KMS-11 (cell line): ENCODE measurements around the gene TNFSF4.
"Not testable (repeated sequence)": the region's sequence is repeated elsewhere in the genome, so short reads cannot be mapped to it uniquely, and the experiment has no call there.

Experiments
- H2AFZ ChIP-seq: fragments of 200-600 bp; sonication (generic); 2 replicates; pipeline ENCODE4 v1.6.1; 2016; ENCODE audit warnings: antibody characterized with exemption, mixed run types, low read depth
- H3K27ac ChIP-seq: fragments of 200-600 bp; sonication (generic); 2 replicates; pipeline ENCODE4 v1.6.1; 2016; ENCODE audit warnings: mild to moderate bottlenecking, mixed run types
- H3K27me3 ChIP-seq: fragments of 200-600 bp; sonication (generic); 2 replicates; pipeline ENCODE4 v1.6.1; 2017; ENCODE audit warnings: mild to moderate bottlenecking, low read depth, mixed run types, moderate library complexity; ENCODE audit not compliant: insufficient read depth
- H3K36me3 ChIP-seq: fragments of 200-600 bp; sonication (generic); 2 replicates; pipeline ENCODE4 v1.6.1; 2017; ENCODE audit warnings: mild to moderate bottlenecking, mixed run types; ENCODE audit not compliant: insufficient read depth
- H3K4me1 ChIP-seq: fragments of 200-600 bp; sonication (generic); 2 replicates; pipeline ENCODE4 v1.6.1; 2016; ENCODE audit warnings: mild to moderate bottlenecking, low read depth, mixed run types; ENCODE audit not compliant: poor library complexity, severe bottlenecking
- H3K4me2 ChIP-seq: fragments of 200-600 bp; sonication (generic); 2 replicates; pipeline ENCODE4 v1.7.0; 2016; ENCODE audit warnings: mild to moderate bottlenecking, mixed run types
- H3K4me3 ChIP-seq: fragments of 200-600 bp; sonication (generic); IDR thresholded peaks from 2 replicates; pipeline ENCODE4 v1.6.1; 2017; ENCODE audit warnings: low read depth, low read length, mixed read lengths; ENCODE audit not compliant: insufficient read depth
- H3K79me2 ChIP-seq: fragments of 200-600 bp; sonication (generic); 2 replicates; pipeline ENCODE4 v1.6.1; 2016; ENCODE audit warnings: low read depth, mixed run types; ENCODE audit not compliant: insufficient read depth
- H3K9ac ChIP-seq: fragments of 200-600 bp; sonication (generic); 2 replicates; pipeline ENCODE4 v1.6.1; 2016; ENCODE audit warnings: mild to moderate bottlenecking, mixed run types
- H4K20me1 ChIP-seq: fragments of 200-600 bp; sonication (generic); 2 replicates; pipeline ENCODE4 v1.6.1; 2016; ENCODE audit warnings: mild to moderate bottlenecking, mixed run types; ENCODE audit not compliant: insufficient read depth
- CTCF ChIP-seq: fragments of 200-600 bp; sonication (generic); conservative IDR thresholded peaks from 2 replicates; pipeline ENCODE4 v1.6.1; 2017; ENCODE audit warnings: low read depth, mild to moderate bottlenecking, antibody characterized with exemption, low read length, moderate library complexity, mixed read lengths

Gene TNFSF4

GRCh38 chr1:173240609-173241008 is 33.5 kb upstream of the TNFSF4 start:
- Histone ChIP-seq H3K27me3 (no peaks in the 10 kb centered on the region), H4K20me1 (no peaks in the 10 kb centered on the region), H2AFZ (no peak overlapping the region), H3K4me1 (no peaks in the 10 kb centered on the region), H3K4me2 (no peak overlapping the region), H3K27ac (no peak overlapping the region), H3K79me2 (no peaks in the 10 kb centered on the region), H3K4me3 (no peak overlapping the region), H3K9ac (no peak overlapping the region), H3K36me3 (no peaks in the 10 kb centered on the region)
- TF ChIP-seq CTCF, result no peak

- no peak overlapping the region for H3K27ac ChIP-seq
- no peak overlapping the region for H3K9ac ChIP-seq
- H3K4me3 ChIP-seq, result no peak overlapping the region
- no peak overlapping the region for H2AFZ ChIP-seq
- no peaks in the 10 kb centered on the region for H3K36me3 ChIP-seq
- no peaks in the 10 kb centered on the region for H4K20me1 ChIP-seq
- H3K4me1 ChIP-seq, result no peaks in the 10 kb centered on the region
- no peaks in the 10 kb centered on the region for H3K79me2 ChIP-seq
- H3K4me2 ChIP-seq, result no peak overlapping the region
- no peak for TF ChIP-seq CTCF
- no peaks in the 10 kb centered on the region for H3K27me3 ChIP-seq
Measured at GRCh38 chr1:173239058-173239457, 31.9 kb upstream of the TNFSF4 start.

- no peak for TF ChIP-seq CTCF
- Histone ChIP-seq H4K20me1 (no peaks in the 10 kb centered on the region), H3K27me3 (no peaks in the 10 kb centered on the region), H3K4me3 (no peak overlapping the region), H3K4me2 (no peak overlapping the region), H3K4me1 (no peaks in the 10 kb centered on the region), H3K79me2 (no peaks in the 10 kb centered on the region), H2AFZ (no peak overlapping the region), H3K9ac (no peak overlapping the region), H3K27ac (no peak overlapping the region), H3K36me3 (no peaks in the 10 kb centered on the region)
Measured at GRCh38 chr1:173234899-173235298, 27.8 kb upstream of the TNFSF4 start.

- H3K9ac ChIP-seq, H3K79me2 ChIP-seq, H3K4me1 ChIP-seq, H3K27me3 ChIP-seq, H4K20me1 ChIP-seq, H3K27ac ChIP-seq, H3K4me3 ChIP-seq, H3K36me3 ChIP-seq, H3K4me2 ChIP-seq, H2AFZ ChIP-seq: not testable (repeated sequence)
Measured at GRCh38 chr1:173234434-173234833, 27.3 kb upstream of the TNFSF4 start.

- not testable (repeated sequence) for H3K79me2 ChIP-seq, H3K27ac ChIP-seq, H3K9ac ChIP-seq, H3K27me3 ChIP-seq, H3K36me3 ChIP-seq, H3K4me1 ChIP-seq, H3K4me2 ChIP-seq, H2AFZ ChIP-seq, H3K4me3 ChIP-seq, H4K20me1 ChIP-seq
Measured at GRCh38 chr1:173229031-173229430, 21.9 kb upstream of the TNFSF4 start.
